SKM-1 (cell line): ENCODE data around the gene SYNCRIP.
"Not testable (repeated sequence)": the region's sequence is repeated elsewhere in the genome, so short reads cannot be mapped to it uniquely, and the experiment has no call there.

Experiments used
- DNase-seq: peaks from one replicate; lab custom pipeline; 2025; ENCODE audit not compliant: unreplicated experiment; lab: John Stamatoyannopoulos, UW

The SYNCRIP gene

DNA sequence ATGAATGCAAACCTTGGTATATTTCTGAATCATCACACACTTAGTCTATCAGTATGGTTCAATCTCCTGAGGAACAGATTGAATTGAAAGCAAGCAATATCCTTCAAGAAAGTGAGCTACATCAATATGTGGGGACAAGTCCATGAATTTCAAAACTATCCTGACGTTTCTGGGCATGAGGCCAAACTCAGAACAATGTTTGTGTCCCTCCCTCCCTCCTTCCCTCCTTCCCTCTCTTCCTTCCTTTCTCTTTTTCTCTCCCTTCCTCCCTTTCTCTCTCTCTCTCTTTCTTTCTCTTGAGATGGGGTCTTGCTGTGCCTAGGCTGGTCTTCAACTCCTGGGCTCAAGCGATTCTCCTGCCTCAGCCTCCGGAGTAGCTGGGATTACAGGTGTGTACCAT is 27.9 kb upstream of the SYNCRIP start:
- DNase-seq, result no peak

- no peak for DNase-seq
Observed at GRCh38 chr6:85669735-85670194, 27.1 kb upstream of the SYNCRIP start.

GRCh38 chr6:85662251-85662650 is 19.6 kb upstream of the SYNCRIP start:
- DNase-seq, result no peak

DNA sequence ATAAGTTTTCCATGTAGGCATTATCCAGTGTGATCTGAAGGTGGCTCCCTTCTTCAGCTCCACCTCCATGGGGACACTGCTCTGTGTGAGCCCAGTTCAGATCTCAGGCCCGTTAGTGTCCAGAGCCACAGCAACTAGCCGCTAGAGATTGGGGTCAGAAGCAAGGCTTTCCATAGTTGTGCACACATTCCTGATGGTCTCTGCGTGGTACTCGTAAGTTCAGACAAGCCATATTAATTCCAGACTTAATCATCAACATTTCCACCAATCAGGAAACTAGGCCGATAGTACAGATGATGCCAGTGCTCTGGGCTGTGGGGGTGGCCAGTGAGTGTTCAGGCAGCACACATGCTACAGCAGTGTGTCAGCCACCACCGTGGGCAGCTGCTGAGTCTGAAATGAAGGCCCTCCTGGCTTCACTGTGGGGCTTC is 17.5 kb upstream of the SYNCRIP start:
- no peak for DNase-seq

- DNase-seq, result no peak
Observed at GRCh38 chr6:85650606-85651005, 7.9 kb upstream of the SYNCRIP start.

- DNase-seq, result no peak
Observed at GRCh38 chr6:85644279-85644762, 1.6 kb upstream of the SYNCRIP start.

DNA sequence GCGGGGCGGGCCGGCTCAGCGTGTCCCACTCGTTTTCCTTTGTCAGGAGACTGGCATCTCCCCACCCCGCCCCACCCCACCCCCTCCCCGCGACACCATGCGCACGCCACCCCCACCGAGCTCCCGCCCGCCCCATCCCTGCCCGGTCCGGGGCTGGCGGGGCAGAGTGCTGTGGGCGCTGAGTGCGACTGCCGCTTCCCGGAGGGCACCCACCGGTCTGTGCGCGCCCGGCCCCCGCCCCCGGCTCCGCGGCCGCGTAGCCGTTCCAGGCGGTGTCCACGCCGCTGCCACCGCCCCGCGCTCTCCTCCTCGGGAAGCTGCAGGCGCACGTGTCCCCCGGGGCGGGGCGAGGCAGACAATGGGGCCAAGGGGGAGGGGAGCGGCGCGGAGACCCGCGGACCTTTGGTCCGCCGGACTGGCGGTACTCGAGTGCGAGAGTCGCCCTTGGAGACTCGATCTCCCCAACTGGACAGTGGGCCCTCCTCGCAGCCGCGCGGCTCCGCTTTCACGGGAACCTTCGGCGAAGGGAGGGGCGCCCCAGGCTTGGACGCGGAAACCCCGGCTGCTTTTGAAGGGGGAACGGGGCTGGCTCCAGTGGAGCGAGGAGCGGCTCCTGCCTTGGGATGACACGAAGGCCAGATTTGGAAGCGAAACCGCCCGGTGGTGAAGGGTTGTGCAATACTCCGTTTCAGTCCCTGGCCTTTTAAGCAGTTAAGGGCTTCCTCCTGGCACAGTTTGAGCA is 1.0 kb upstream of the SYNCRIP start:
- DNase-seq, result peak; percentile 96

GRCh38 chr6:85641897-85642773 is 551 bp downstream of the SYNCRIP start:
- peak; percentile 42 for DNase-seq

GRCh38 chr6:85641522-85641896 is 1.2 kb downstream of the SYNCRIP start:
- no peak for DNase-seq

DNA sequence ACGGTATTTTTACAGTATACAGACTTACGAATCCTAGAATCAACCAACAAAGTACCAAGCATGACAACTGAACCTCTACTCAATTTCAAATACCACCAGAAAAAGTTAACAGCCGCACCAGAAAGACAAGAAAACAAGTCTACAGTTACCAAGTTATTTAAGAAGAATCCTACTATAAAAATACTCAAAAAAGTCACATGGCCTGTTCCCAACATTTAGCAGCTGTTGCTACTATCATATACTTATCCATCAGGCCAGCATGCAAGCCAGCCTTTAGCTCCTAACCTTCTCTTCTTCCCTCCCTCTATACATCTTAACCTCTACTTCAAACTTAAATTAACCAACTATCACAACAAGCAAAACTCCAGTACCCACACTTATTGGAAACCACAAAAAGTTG is 1.9 kb downstream of the SYNCRIP start:
- DNase-seq, result no peak

- DNase-seq, result no peak
Observed at GRCh38 chr6:85637579-85637978, 5.1 kb downstream of the SYNCRIP start.

- DNase-seq, result no peak
Observed at GRCh38 chr6:85632164-85632942, 10.3 kb downstream of the SYNCRIP start.

- not testable (repeated sequence) for DNase-seq
Observed at GRCh38 chr6:85631117-85631516, 11.6 kb downstream of the SYNCRIP start.

- no peak for DNase-seq
Observed at GRCh38 chr6:85628353-85628752, 14.3 kb downstream of the SYNCRIP start.

- no peak for DNase-seq
Observed at GRCh38 chr6:85620308-85620707, 22.4 kb downstream of the SYNCRIP start.

DNA sequence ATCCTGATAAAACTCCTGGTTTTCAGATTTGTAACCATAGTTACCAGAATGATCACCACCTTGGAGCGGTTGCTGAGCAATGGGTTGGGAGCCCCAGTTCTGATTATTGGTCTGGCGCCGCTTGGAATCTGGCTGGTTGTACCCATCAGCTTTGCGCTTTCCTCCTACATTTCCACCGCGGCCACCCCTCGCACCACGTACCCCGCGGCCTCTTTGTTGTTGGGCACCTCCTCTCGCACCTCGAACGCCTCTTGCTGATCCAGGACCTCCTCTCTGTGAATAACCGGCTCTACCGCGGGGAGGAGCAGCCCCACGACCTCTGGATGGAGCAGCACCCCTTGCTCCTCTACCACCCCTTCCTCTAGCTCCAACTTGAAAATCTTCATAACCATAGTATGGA is 27.9 kb downstream of the SYNCRIP start:
- DNase-seq, result no peak

DNA sequence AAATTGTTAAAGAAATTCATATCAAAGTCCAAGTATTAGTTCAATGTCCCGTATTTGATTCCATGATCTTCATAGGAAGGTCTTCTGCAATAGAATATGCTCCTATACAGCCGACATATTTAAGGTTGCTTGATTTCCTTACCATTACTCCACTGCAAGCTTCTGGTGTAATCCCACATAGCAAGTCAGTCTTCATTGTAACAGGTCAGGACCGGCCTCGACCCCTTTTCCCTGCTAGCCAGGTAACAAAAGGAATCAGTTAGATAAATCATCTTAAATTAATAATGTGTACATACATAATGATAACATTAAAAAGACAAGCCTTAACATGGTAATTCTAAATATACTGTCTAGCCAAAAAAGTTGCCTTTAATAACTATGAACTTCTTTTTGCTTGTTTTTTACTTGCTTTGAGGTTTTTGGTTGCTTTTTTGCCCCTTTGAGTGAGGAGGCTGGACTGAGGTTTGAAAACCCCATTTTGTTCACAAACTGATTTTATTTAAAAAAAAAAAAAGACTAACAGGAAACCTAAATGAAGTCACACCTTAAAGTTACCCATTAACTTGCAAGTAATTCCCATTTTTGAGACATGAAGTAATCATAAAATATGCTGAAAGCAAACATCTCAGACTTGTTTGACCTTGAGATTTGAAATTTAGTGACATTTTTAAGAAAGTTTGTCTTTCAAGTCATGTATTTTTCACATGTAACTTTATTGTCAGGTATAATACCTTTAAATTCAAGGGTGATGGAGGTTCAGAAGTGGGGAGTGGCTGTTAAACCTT is 29.8 kb downstream of the SYNCRIP start:
- DNase-seq, result no peak

- DNase-seq, result no peak
Observed at GRCh38 chr6:85610182-85610895, 32.3 kb downstream of the SYNCRIP start.

GRCh38 chr6:85602100-85602499 is 40.6 kb downstream of the SYNCRIP start:
- DNase-seq, result no peak
